Lower leg skin (tissue), 4 donors: ENCODE data around the gene PYGB. TPM values are rescaled to one million over a fixed set of nuclear protein-coding genes. Genes with fewer than 3 reads are reported as not detected.
A peak's percentile ranks its signal among the peaks of the same experiment; 100 is the strongest.

Source experiments
- DNase-seq, 2 donors: peaks; one replicate each; pipeline ENCODE4 v3.0.0-alpha.2; 2019; ENCODE audit warnings: low spot score in 2 of 2
- H3K4me3 ChIP-seq: fragments of 200-600 bp; sonication (generic); 2 replicates; pipeline ENCODE4 v1.5.1; 2017; ENCODE audit warnings: mild to moderate bottlenecking, low read depth; ENCODE audit not compliant: poor library complexity, severe bottlenecking
- CTCF ChIP-seq, 3 donors: fragments of 450-650 bp; IDR thresholded peaks; one replicate each; pipeline ENCODE4 v1.5.1; 2016; ENCODE audit warnings: antibody characterized with exemption in 3 of 3, mild to moderate bottlenecking in 3 of 3, moderate library complexity in 2 of 3
- POLR2A ChIP-seq, 2 donors: fragments of 450-650 bp; IDR thresholded peaks; one replicate each; pipeline ENCODE4 v1.6.1; 2016 to 2017; ENCODE audit warnings: antibody characterized with exemption in 2 of 2, mild to moderate bottlenecking in 1 of 2, moderate library complexity in 1 of 2
- WGBS, 2 donors: methylation state at CpG; one replicate each; pipeline ENCODE4 v1.1.5; 2018; 5-methylcytosine and 5-hydroxymethylcytosine counted together
- intact Hi-C: fragments of 100-400 bp; cut with DNase I; formaldehyde crosslinking; loops from one replicate; pipeline ENCODE4 v1.15.0; 2023; ENCODE audit warnings: low total_unique reads
- total RNA-seq, 4 donors: library from RNA; depleted of rRNA; stranded (reverse); fragments of >200 nt; gene quantifications; one replicate each; pipeline ENCODE4 v1.1.0, GENCODE V29; 2016

Gene PYGB
- total RNA-seq, 4 donors from 2014 or later = 99.0 to 308 (median 194) TPM

- WGBS, 2 donors = 86 to 97% methylated on average over 5 of the region's 5 CpGs
- peak in 1 of 2 donors; percentile 75 for DNase-seq
- no peak for TF ChIP-seq CTCF (IDR thresholded peaks at IDR 0.05)
- TF ChIP-seq POLR2A (IDR thresholded peaks at IDR 0.05) = no peak
- H3K4me3 ChIP-seq = no peak overlapping the region
- intact Hi-C loops = no loop called here
Measured at GRCh38 chr20:25321262-25321831, 73.5 kb downstream of the PYGB start.

- intact Hi-C loops = no loop called here
- 90 to 91% methylated on average over 4 of the region's 4 CpGs for WGBS, 2 donors
Measured at GRCh38 chr20:25321991-25322390, 74.1 kb downstream of the PYGB start.

GRCh38 chr20:25323496-25324246 lies 75.8 kb downstream of the PYGB start:
- intact Hi-C loops = no loop called here
- no peak for TF ChIP-seq POLR2A (IDR thresholded peaks at IDR 0.05)
- no peak for TF ChIP-seq CTCF (IDR thresholded peaks at IDR 0.05)
- H3K4me3 ChIP-seq = no peak overlapping the region
- 91 to 94% methylated on average over 12 of the region's 12 CpGs for WGBS, 2 donors
- peak in 1 of 2 donors; percentile 71 for DNase-seq

More at GRCh38 chr20:25321991-25322390, 74.1 kb downstream of the PYGB start:
- H3K4me3 ChIP-seq = no peak overlapping the region
- TF ChIP-seq CTCF (IDR thresholded peaks at IDR 0.05) (no peak), POLR2A (IDR thresholded peaks at IDR 0.05) (no peak)
- no peak for DNase-seq

- 73 to 85% methylated on average over 5 of the region's 5 CpGs for WGBS, 2 donors
- peak; percentile 65 to 88 for DNase-seq
- intact Hi-C loops = no loop called here
- no peak for TF ChIP-seq POLR2A (IDR thresholded peaks at IDR 0.05)
- TF ChIP-seq CTCF (IDR thresholded peaks at IDR 0.05) = no peak
- no peak overlapping the region for H3K4me3 ChIP-seq
Measured at GRCh38 chr20:25324412-25324811, 76.5 kb downstream of the PYGB start.

GRCh38 chr20:25325073-25325472 lies 77.2 kb downstream of the PYGB start:
- H3K4me3 ChIP-seq = no peak overlapping the region
- intact Hi-C loops = no loop called here
- peak in 1 of 2 donors; percentile 65 for DNase-seq
- TF ChIP-seq CTCF (IDR thresholded peaks at IDR 0.05) = no peak
- no peak for TF ChIP-seq POLR2A (IDR thresholded peaks at IDR 0.05)
- 67 to 69% methylated on average over 2 to 3 of the region's 3 CpGs for WGBS, 2 donors
